HG03457 (cell line): ENCODE data around the gene OARD1.

ENCODE experiments used
- ATAC-seq: cut with Tn5 transposase; IDR thresholded peaks from one replicate; pipeline ENCODE4 v1.9.1; 2021; ENCODE audit warnings: moderate number of reproducible peaks; ENCODE audit not compliant: unreplicated experiment

OARD1 gene

DNA sequence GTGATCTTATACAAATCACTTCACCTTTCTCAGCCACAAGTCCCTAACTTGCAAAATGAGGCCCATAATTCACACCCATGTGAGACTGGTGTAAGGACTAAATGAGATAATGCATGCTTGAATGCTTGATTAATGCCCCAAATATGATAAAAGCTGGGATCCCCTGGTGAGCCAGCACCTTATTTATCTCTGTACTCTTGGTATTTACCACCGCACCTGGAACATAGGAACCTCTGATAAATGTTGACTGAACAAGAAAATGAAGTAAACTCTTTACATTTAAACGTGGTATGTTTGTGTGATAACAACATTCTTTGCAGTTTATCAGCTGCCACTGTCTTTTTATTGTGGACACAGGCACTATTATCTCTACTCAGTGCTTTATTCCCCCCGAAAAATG lies 21.6 kb downstream of the OARD1 start:
- no peak for ATAC-seq

DNA sequence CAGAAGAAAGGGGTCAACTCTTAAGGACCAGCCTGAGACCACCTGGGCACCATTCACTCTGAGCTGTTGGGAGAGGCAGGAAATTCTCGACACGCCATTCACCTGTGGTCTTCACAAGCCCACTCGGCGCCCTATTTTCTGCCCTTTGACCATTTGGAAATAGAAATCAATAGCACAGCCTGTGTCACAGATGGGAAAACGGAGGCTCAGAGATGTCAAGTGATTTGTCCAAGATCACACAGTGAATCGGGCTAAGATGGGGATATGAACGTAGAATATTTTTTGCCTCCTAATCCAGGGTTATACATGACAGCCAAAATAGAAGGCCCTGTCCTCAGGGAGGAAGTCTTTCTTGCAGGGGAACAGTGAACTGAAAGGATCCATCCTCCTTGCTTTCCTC lies 22.2 kb downstream of the OARD1 start:
- no peak for ATAC-seq

DNA sequence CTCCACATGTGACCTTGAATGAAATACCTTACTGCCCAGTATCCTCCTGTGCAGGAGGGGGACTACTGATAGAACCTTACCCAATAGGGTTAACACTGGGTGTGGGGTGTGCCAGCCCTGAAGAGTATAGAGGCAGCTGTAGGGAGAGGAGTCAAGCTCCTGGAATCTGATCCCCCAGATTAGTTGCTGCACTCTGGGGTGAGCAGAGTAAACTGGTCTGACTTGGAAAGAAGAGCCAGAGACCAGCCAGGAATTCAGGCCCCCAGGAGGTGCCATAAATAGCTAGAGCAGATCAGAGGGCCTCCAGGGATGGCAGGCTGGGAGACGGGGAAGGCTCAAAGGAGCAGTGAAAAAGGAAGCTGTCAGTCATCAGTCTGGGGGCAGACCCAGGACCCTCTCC lies 22.6 kb downstream of the OARD1 start:
- no peak for ATAC-seq

GRCh38 chr6:41047745-41048732 lies 24.1 kb downstream of the OARD1 start:
- ATAC-seq = no peak

GRCh38 chr6:41047306-41047705 lies 24.9 kb downstream of the OARD1 start:
- no peak for ATAC-seq

GRCh38 chr6:41046084-41046483 lies 26.1 kb downstream of the OARD1 start:
- no peak for ATAC-seq

DNA sequence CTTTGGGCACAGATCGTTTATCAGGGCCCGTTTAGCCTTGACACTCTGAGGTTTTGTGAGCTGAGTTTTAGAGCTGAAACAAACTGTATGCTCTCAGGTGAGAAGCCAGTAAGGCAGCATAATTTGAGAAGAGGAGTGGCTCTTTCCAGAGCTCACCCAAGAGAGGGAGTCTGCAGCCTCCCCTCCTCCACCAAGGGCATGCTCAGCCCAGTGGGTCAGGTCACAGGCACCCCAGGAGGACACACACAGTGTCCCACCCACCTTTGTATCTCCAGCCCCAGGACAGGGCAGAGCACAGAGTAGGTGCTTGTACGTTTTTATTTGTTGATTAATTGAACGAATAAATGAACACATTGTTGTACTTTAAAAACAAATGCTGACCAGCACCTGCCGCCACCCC lies 26.5 kb downstream of the OARD1 start:
- no peak for ATAC-seq

DNA sequence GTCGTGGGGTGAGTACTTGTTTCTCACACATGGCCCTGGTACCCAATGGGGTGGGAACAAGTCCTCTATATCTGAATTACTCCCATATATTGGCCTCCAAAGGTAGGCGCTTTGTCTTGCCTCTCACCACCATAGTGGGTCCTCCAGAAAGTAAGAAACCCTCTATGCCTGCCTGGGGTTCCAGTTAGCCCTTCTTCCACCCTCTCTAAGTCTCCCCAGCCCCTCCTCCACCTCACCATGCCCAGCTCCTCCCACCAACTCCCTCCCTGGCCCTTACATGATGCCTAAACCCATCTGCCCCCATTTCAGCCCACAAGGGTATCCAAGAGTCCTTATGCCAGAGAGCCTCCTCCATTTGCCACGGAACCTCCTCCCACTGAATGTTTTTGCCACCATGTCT lies 29.0 kb downstream of the OARD1 start:
- no peak for ATAC-seq

- no peak for ATAC-seq
Measured at GRCh38 chr6:41042226-41043055, 29.7 kb downstream of the OARD1 start, which contains the start of gene TSPO2. TSS of gene TSPO2 (plus strand) at chr6:41042467. CDS start at chr6:41042986, 519 bp downstream.

DNA sequence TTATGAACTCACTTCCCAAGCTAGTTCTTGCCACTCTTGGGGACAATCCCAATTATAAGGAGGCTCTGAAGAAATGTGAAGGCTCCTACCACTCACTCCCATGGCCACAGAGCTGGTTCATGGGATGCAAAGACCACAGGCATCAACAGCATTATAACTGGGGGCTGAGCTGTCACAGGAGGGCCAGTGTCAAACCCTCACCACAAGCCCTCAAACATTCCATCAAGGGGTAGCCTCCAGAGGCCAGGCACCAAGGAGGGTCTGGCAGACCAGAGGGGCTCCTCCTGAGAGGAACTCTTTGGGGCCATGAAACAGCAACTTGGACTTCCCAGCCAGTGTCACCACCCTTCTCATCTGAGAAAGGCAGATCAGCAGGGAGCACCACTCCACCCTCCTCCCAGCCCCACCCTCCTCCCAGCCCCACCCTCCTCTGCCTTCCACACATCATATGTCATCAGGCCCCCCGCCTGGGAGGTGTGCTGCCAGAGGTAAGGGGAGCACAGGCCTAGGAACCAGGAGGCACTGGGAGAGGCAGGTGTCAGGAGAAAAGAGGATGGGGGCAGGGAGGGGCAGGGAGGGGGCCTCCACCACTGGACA lies 31.1 kb downstream of the OARD1 start:
- ATAC-seq = no peak

- ATAC-seq = no peak
Measured at GRCh38 chr6:41040101-41040939, 31.8 kb downstream of the OARD1 start.

DNA sequence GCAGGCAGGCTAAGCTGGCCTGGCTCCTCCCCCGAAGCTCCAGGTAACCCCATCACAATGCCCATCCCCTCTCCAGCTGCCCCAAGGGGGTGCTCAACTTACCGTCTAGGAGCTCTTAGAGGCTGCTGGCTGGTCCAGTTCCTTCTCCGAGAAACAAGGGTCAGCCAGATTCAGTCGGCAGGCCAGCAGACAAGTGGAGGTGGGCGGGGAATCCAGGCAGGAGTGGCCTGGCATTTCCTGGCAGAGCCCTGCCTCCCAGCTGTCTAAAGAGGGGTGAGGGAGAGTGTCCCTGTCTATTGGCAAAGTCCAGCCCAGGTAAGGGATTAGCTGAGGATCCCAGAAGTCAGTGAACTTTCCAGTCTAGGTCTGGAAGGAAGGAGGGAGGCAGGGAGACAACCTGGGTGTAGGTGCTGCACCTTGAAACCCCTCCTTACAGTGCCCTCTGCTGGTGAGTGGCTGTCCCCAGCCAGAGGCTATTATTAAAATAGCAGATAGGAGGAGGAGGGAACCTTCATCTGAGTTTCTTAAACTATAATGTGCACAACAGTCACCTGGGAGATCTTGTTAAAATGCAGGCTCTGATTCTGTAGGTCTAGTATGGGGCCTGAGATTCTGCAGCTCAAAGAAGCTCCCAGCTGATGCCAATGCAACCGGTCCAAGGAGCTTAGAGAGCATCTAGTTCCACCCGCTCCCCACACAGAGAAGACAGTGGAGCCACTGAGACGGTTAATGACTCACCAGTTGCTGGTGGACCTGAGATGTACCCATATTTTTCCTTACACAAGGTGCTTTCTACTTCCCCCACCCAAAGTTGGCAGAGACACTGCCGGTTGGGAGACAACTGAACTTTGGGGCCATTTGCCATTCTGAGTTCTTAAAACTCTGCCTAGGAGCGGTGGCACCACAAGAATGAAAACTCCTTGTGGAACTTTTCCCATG lies 32.8 kb downstream of the OARD1 start, which contains the start of gene UNC5CL:
UNC5CL (minus strand) TSS at position 162 of the 939 bp plus-strand sequence. CDS start 4,147 bp downstream, outside the sequence.
- no peak for ATAC-seq

DNA sequence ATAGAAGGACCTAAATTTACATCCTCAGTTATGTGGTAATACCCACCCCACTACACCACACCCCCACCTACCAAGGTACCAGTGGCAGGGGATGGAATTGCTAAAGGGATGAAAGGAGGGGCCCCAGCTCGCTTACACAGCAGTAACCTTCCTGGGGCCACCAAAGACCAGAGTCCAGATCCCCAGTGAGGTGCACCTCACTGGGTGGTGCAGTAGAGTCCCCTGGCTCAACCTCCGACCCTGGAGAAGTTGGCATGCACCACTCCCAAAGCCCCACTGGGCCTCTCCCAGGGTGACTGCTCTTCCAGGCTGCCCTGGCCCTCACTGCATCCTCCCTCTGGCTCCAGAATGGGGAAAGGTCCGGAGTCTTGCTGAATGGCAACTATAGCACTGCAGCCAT lies 34.0 kb downstream of the OARD1 start:
- no peak for ATAC-seq

DNA sequence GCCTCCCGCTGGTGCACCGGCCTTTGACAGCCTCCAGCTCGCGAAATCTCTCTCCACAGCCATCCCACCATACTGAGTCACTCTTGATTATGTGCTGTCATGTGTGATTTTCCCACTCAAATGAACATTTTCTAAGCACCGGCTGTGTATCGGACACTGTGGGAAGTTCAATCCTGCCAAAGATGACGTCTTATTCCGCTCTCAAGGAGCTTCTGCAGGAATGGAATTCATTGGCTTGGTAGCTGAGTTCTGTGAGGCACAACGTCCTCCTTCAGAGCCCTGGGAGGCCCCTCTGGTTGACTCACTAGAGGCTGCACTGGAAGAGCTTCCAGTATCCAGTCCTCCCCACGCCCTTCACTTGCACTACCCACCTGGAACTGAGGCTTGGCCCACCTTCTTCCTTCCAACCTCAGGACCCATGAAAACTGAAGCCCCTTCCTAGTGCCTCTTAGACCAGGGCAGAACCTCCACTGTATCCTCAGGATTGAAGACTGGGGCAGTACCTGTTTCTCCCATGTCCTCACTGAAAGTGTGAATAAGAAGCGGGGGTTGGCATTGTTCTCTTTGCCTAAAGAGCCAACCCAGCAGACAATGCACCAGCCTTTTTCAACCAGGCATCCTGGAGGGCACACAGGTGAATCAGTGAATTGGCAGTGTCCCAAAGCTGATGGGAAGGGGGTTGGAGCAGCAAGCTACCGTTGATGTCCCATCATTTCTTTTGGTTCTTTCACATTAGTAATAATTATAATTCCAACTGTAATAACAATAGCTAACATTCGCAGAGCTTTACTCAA lies 34.9 kb downstream of the OARD1 start:
- no peak for ATAC-seq

DNA sequence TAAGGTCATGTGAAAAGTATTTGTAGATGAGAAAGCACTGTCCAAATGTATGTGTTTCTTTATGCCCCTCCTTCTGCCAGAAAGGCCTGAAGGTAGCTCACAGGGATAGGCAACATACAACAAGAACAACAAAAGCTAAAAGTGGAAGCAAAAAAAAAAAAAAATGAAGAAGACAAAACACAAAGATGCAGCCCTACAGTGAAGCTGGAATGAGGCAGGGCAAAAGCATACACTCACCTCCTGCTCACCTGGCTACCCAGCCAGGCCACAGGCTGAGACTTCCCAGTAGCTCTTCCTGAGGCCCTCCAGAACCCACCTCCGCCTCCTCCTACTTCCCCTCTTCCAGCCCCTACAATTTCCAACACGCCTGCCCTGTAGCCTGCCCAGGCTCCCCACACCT lies 35.6 kb downstream of the OARD1 start:
- ATAC-seq = no peak

DNA sequence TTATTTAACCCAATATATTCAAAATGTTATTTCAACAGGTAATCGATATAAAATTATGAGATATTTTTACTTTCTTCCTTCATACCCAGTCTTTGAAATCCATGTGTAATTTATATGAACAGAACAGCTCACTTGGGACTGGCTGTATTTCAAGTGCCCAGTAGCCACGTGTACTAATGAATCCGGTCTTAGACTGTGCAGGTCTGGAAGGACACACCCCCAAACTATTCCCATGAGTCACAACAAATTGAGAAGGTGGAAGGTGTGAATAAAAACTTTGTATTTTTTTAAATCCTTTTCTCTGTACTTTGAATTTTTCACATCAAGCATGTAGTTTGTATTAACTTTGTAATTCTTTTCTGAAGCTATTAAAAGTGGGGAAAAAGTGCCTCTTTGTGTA lies 36.0 kb downstream of the OARD1 start:
- no peak for ATAC-seq

GRCh38 chr6:41033776-41034175 lies 38.4 kb downstream of the OARD1 start:
- ATAC-seq = no peak

GRCh38 chr6:41032830-41033229 lies 39.3 kb downstream of the OARD1 start:
- ATAC-seq = no peak
